ENCODE results near the gene EDNRA.

EDNRA gene

GRCh38 chr4:147580396-147580795 lies 99.5 kb downstream of the EDNRA start:
- no peaks in the 10 kb centered on the region for H3K27me3 ChIP-seq (ENCODE audit: insufficient read depth, low read length)
- no peaks in the 10 kb centered on the region for H3K9me2 ChIP-seq (ENCODE audit: low read depth, low read length)
- no peaks in the 10 kb centered on the region for H3K79me2 ChIP-seq (ENCODE audit: insufficient read depth, low read length)
- no peak overlapping the region for H3K9ac ChIP-seq (ENCODE audit: low read length)
- no peaks in the 10 kb centered on the region for H3K4me1 ChIP-seq (ENCODE audit: insufficient read depth, low read length, severe bottlenecking)
- H3F3A ChIP-seq (ENCODE audit: insufficient read depth, low read length), result no peaks in the 10 kb centered on the region
- no peak overlapping the region for H3K27ac ChIP-seq (ENCODE audit: low read depth, low read length, poor library complexity, severe bottlenecking)
- H3K9me3 ChIP-seq (ENCODE audit: low read length), result no peaks in the 10 kb centered on the region
- TF ChIP-seq EZH2 (IDR thresholded peaks at IDR 0.05; ENCODE audit: borderline replicate concordance, low read length) (no peak), CTCF (IDR thresholded peaks at IDR 0.05; ENCODE audit: low read length) (no peak)
- H4K20me1 ChIP-seq (ENCODE audit: insufficient read depth, low read length), result no peaks in the 10 kb centered on the region
- no peaks in the 10 kb centered on the region for H3K36me3 ChIP-seq (ENCODE audit: insufficient read depth, low read length)
- H3K4me3 ChIP-seq (ENCODE audit: low read depth, low read length, poor library complexity, severe bottlenecking), result no peak overlapping the region
- no peak overlapping the region for H2AFZ ChIP-seq (ENCODE audit: low read length)
- no peak overlapping the region for H3K4me2 ChIP-seq (ENCODE audit: low read length)

GRCh38 chr4:147581606-147582350 lies 100.9 kb downstream of the EDNRA start:
- no peak overlapping the region for H3K4me2 ChIP-seq (ENCODE audit: low read length)
- H3K9ac ChIP-seq (ENCODE audit: low read length), result no peak overlapping the region

GRCh38 chr4:147582386-147583060 lies 101.6 kb downstream of the EDNRA start:
- H3K9ac ChIP-seq (ENCODE audit: low read length), result no peak overlapping the region

More at GRCh38 chr4:147581606-147582350, 100.9 kb downstream of the EDNRA start:
- Histone ChIP-seq H3K9me3 (ENCODE audit: low read length) (no peaks in the 10 kb centered on the region), H2AFZ (ENCODE audit: low read length) (no peak overlapping the region), H4K20me1 (ENCODE audit: insufficient read depth, low read length) (no peaks in the 10 kb centered on the region), H3K79me2 (ENCODE audit: insufficient read depth, low read length) (no peaks in the 10 kb centered on the region), H3K4me1 (ENCODE audit: insufficient read depth, low read length, severe bottlenecking) (no peaks in the 10 kb centered on the region), H3K36me3 (ENCODE audit: insufficient read depth, low read length) (no peaks in the 10 kb centered on the region), H3K9me2 (ENCODE audit: low read depth, low read length) (no peaks in the 10 kb centered on the region), H3K27me3 (ENCODE audit: insufficient read depth, low read length) (no peaks in the 10 kb centered on the region), H3K27ac (ENCODE audit: low read depth, low read length, poor library complexity, severe bottlenecking) (no peak overlapping the region), H3F3A (ENCODE audit: insufficient read depth, low read length) (no peaks in the 10 kb centered on the region), H3K4me3 (ENCODE audit: low read depth, low read length, poor library complexity, severe bottlenecking) (no peak overlapping the region)
- no peak for TF ChIP-seq EZH2 (IDR thresholded peaks at IDR 0.05; ENCODE audit: borderline replicate concordance, low read length)
- TF ChIP-seq CTCF (IDR thresholded peaks at IDR 0.05; ENCODE audit: low read length), result no peak

More at GRCh38 chr4:147582386-147583060, 101.6 kb downstream of the EDNRA start:
- Histone ChIP-seq H2AFZ (ENCODE audit: low read length) (no peak overlapping the region), H3K9me3 (ENCODE audit: low read length) (no peaks in the 10 kb centered on the region), H3K4me2 (ENCODE audit: low read length) (no peak overlapping the region), H3K9me2 (ENCODE audit: low read depth, low read length) (no peaks in the 10 kb centered on the region), H3K79me2 (ENCODE audit: insufficient read depth, low read length) (no peaks in the 10 kb centered on the region), H3F3A (ENCODE audit: insufficient read depth, low read length) (no peaks in the 10 kb centered on the region), H3K27me3 (ENCODE audit: insufficient read depth, low read length) (no peaks in the 10 kb centered on the region), H4K20me1 (ENCODE audit: insufficient read depth, low read length) (no peaks in the 10 kb centered on the region), H3K4me3 (ENCODE audit: low read depth, low read length, poor library complexity, severe bottlenecking) (no peak overlapping the region), H3K27ac (ENCODE audit: low read depth, low read length, poor library complexity, severe bottlenecking) (no peak overlapping the region), H3K36me3 (ENCODE audit: insufficient read depth, low read length) (no peaks in the 10 kb centered on the region), H3K4me1 (ENCODE audit: insufficient read depth, low read length, severe bottlenecking) (no peaks in the 10 kb centered on the region)
- TF ChIP-seq EZH2 (IDR thresholded peaks at IDR 0.05; ENCODE audit: borderline replicate concordance, low read length) (no peak), CTCF (IDR thresholded peaks at IDR 0.05; ENCODE audit: low read length) (no peak)

Data from OCI-LY1 (cell line).